ENCODE measurements around the gene LDHD. TPM values are rescaled to one million over a fixed set of nuclear protein-coding genes. Genes with fewer than 3 reads are reported as not detected.

Gene LDHD
- total and polyA plus RNA-seq, 2 of the 8 experiments (the other 6 are each of a cell fraction or from before 2014, with no cell fraction given): 14.9 to 18.2 TPM

GRCh38 chr16:75122609-75123008 lies 6.0 kb upstream of the LDHD start:
- H3K27me3 ChIP-seq (replicated peaks in 1 of 4; ENCODE audit: control insufficient read depth in 3 of 4, extremely low read depth in 1 of 4, insufficient read depth in 3 of 4, low read length in 3 of 4): no peaks in the 10 kb centered on the region
- H3K14ac ChIP-seq (ENCODE audit: insufficient read length): no peak overlapping the region
- no peak for FAIRE-seq
- CTCF ChIA-PET (ENCODE audit: partially characterized antibody): interaction anchor here (0.6 to 16.3 kb wide), 8 partner anchors 8 to 419 kb away, joined by 3 to 171 read pairs (median 6); partner anchors contain the start of gene ZNRF1
- H2BK5ac ChIP-seq (ENCODE audit: low read depth, low read length): no peak overlapping the region
- no peak overlapping the region for H3K27ac ChIP-seq (ENCODE audit: low read depth, low read length)
- WGBS, 2 experiments (ENCODE audit: extremely low coverage in 1 of 2, insufficient coverage in 1 of 2, insufficient read length in 1 of 2, insufficient replicate concordance in 2 of 2, low coverage in 1 of 2, low lambda C conversion rate in 2 of 2, missing lambda C conversion rate in 1 of 2): 100% methylated on average over 1 of the region's 1 CpG; no CpG with 5 or more reads in 1 of the 2 experiments
- POLR2A ChIA-PET (ENCODE audit: partially characterized antibody): interaction anchor here (0.6 to 5.7 kb wide), 4 partner anchors 9 to 25 kb away, joined by 3 to 37 read pairs (median 4); no protein-coding TSS in a partner anchor
- H3K18ac ChIP-seq (ENCODE audit: extremely low read depth, low read length): no peak overlapping the region
- H3K4me1 ChIP-seq (replicated peaks in 1 of 4; ENCODE audit: control insufficient read depth in 3 of 4, insufficient read depth in 4 of 4, low read length in 3 of 4): peaks cover 4 to 9% (median 6%) of the 10 kb centered on the region in 4 experiments; a peak in 6 of 7 replicates
- H2BK15ac ChIP-seq (ENCODE audit: low read length): no peak overlapping the region
- H3K79me1 ChIP-seq (ENCODE audit: low read depth, low read length): no peaks in the 10 kb centered on the region
- no peak overlapping the region for H2AK5ac ChIP-seq (ENCODE audit: low read depth, low read length)
- no peak overlapping the region for H2BK12ac ChIP-seq (ENCODE audit: low read depth, low read length)
- no peak overlapping the region for H2BK120ac ChIP-seq (replicated peaks; ENCODE audit: low read depth, low read length)
- no peak overlapping the region for H2AFZ ChIP-seq (ENCODE audit: low read length)
- H4K20me1 ChIP-seq (replicated peaks in 1 of 2; ENCODE audit: control insufficient read depth in 1 of 2, insufficient read depth in 2 of 2, low read length in 2 of 2): no peaks in the 10 kb centered on the region
- H3K4ac ChIP-seq (replicated peaks; ENCODE audit: insufficient read length, low read depth, low read length): no peak overlapping the region
- no peaks in the 10 kb centered on the region for H3K36me3 ChIP-seq (ENCODE audit: control insufficient read depth in 2 of 4, insufficient read depth in 4 of 4, low read length in 3 of 4)
- no peak overlapping the region for H2BK20ac ChIP-seq (ENCODE audit: low read length)
- no peak overlapping the region for H4K8ac ChIP-seq (ENCODE audit: extremely low read depth, insufficient read depth, low read length)
- H3K56ac ChIP-seq (replicated peaks; ENCODE audit: insufficient read length, low read depth, low read length): no peak overlapping the region
- H3K79me2 ChIP-seq (ENCODE audit: control insufficient read depth in 1 of 2, insufficient read depth in 2 of 2, low read length in 2 of 2): no peaks in the 10 kb centered on the region
- no peak overlapping the region for H4K5ac ChIP-seq (ENCODE audit: insufficient read length, low read depth, low read length)
- H3K23me2 ChIP-seq (ENCODE audit: low read depth, low read length): no peaks in the 10 kb centered on the region
- no peak overlapping the region for H3K4me3 ChIP-seq (ENCODE audit: extremely low read depth in 1 of 4, insufficient read depth in 2 of 4, low read depth in 3 of 4, low read length in 4 of 4)
- no peak overlapping the region for H4K91ac ChIP-seq (replicated peaks; ENCODE audit: insufficient read length, low read length)
- H3K4me2 ChIP-seq (ENCODE audit: insufficient read depth in 1 of 2, low read depth in 2 of 2, low read length in 2 of 2): no peak overlapping the region
- peaks cover 5 to 8% of the 10 kb centered on the region in 2 experiments; a peak in 3 of 4 replicates for H3K9me3 ChIP-seq (ENCODE audit: insufficient read depth in 2 of 2, low read depth in 1 of 2, low read length in 1 of 2)
- H3K9ac ChIP-seq (replicated peaks in 1 of 4; ENCODE audit: extremely low read depth in 1 of 4, low read depth in 3 of 4, low read length in 3 of 4): no peak overlapping the region
- DNase-seq (ENCODE audit: low read depth in 1 of 2, low spot score in 2 of 2): no peak
- no peak overlapping the region for H3K23ac ChIP-seq (ENCODE audit: insufficient read length)

Measured in H1 (cell line).